Body of pancreas (tissue), 4 donors: ENCODE data around the gene FHOD3. TPM values are rescaled to one million over a fixed set of nuclear protein-coding genes. Genes with fewer than 3 reads are reported as not detected.
A peak's percentile ranks its signal among the peaks of the same experiment; 100 is the strongest.

Experiments
- ATAC-seq: fragments of 150-250 bp; one replicate; pipeline ENCODE4 v1.9.1; 2016
- DNase-seq, 4 donors: peaks; one replicate each; pipeline ENCODE4 v3.0.0-alpha.2; 2019
- H3K27ac ChIP-seq, 4 donors: fragments of 200-600 bp; sonication (generic); 1 replicate in 3 of 4; 2 replicates in 1 of 4; pipeline versions ENCODE4 v1.5.1 to v1.6.1; 2016 to 2019; ENCODE audit warnings: mild to moderate bottlenecking in 1 of 4, mixed read lengths in 1 of 4, moderate library complexity in 1 of 4
- H3K27me3 ChIP-seq, 2 donors: fragments of 200-600 bp; sonication (generic); one replicate each; pipeline ENCODE4 v1.6.0; 2016; ENCODE audit warnings: mild to moderate bottlenecking in 1 of 2
- H3K36me3 ChIP-seq, 2 donors: fragments of 200-600 bp; sonication (generic); replicated peaks in 1 of 2; 2 replicates each; pipeline ENCODE4 v1.5.1; 2016; ENCODE audit warnings: low read depth in 2 of 2; ENCODE audit not compliant: insufficient read depth in 1 of 2
- H3K4me1 ChIP-seq: fragments of 200-600 bp; sonication (generic); one replicate; pipeline ENCODE4 v1.6.0; 2016
- H3K4me3 ChIP-seq, 2 donors: fragments of 200-600 bp; sonication (generic); 1 replicate in 1 of 2; 2 replicates in 1 of 2; pipeline ENCODE4 v1.5.1; 2016 to 2019
- H3K9me3 ChIP-seq, 3 donors: fragments of 200-600 bp; sonication (generic); 1 replicate in 2 of 3; 2 replicates in 1 of 3; pipeline ENCODE4 v1.5.1; 2016
- CTCF ChIP-seq, 7 experiments: fragments of 450-650 bp in 4 of 7; fragments of 200-600 bp in 3 of 7; sonication (generic) in 3 of 7; IDR thresholded peaks; one replicate each; pipeline ENCODE4 v1.5.1; 2016 to 2019; ENCODE audit warnings: antibody characterized with exemption in 7 of 7
- POLR2A ChIP-seq, 3 donors: fragments of 450-650 bp; IDR thresholded peaks; one replicate each; pipeline ENCODE4 v1.6.1; 2016; ENCODE audit warnings: antibody characterized with exemption in 3 of 3, mild to moderate bottlenecking in 2 of 3
- WGBS, 2 donors: methylation state at CpG; one replicate each; pipeline ENCODE4 v1.1.5; 2017; 5-methylcytosine and 5-hydroxymethylcytosine counted together
- intact Hi-C: fragments of 100-400 bp; cut with DNase I; formaldehyde crosslinking; loops from one replicate; pipeline ENCODE4 v1.15.1; 2023
- total RNA-seq, 2 donors: library from RNA; depleted of rRNA; stranded (reverse); fragments of >200 nt; gene quantifications; one replicate each; pipeline ENCODE4 v1.1.0, GENCODE V29; 2016

The FHOD3 gene
- total RNA-seq, 2 donors from 2014 or later = 0.52 to 2.0 TPM

GRCh38 chr18:36817039-36817438 is 519.5 kb downstream of the FHOD3 start:
- intact Hi-C loops = no loop called here
- ATAC-seq = no peak

GRCh38 chr18:36818652-36819051 is 521.1 kb downstream of the FHOD3 start:
- no peaks in the 10 kb centered on the region for H3K27me3 ChIP-seq
- WGBS, 2 donors = 46 to 59% methylated on average over 3 of the region's 3 CpGs
- intact Hi-C loops = no loop called here
- H3K4me1 ChIP-seq = peaks cover 43% of the 10 kb centered on the region
- ATAC-seq (peak; percentile 78), DNase-seq (peak in 1 of 4 donors; percentile 16)
- peak overlapping the region in 3 of 4 donors; percentile 43 to 73 (median 70) for H3K27ac ChIP-seq
- no peak overlapping the region for H3K4me3 ChIP-seq
- H3K36me3 ChIP-seq = peaks cover 0 to 1% of the 10 kb centered on the region in 2 donors
- no peaks in the 10 kb centered on the region for H3K9me3 ChIP-seq
- TF ChIP-seq CTCF (IDR thresholded peaks at IDR 0.05) (no peak), POLR2A (IDR thresholded peaks at IDR 0.05) (no peak)

More at GRCh38 chr18:36817039-36817438, 519.5 kb downstream of the FHOD3 start:
- TF ChIP-seq POLR2A (IDR thresholded peaks at IDR 0.05) = no peak
- no peak for TF ChIP-seq CTCF (IDR thresholded peaks at IDR 0.05)
- no peak for DNase-seq
- Histone ChIP-seq H3K4me3 (no peak overlapping the region), H3K27me3 (no peaks in the 10 kb centered on the region), H3K27ac (no peak overlapping the region), H3K36me3 (peaks cover 0 to 1% of the 10 kb centered on the region in 2 donors), H3K9me3 (no peaks in the 10 kb centered on the region), H3K4me1 (peaks cover 43% of the 10 kb centered on the region)
- 91 to 92% methylated on average over 1 of the region's 1 CpG for WGBS, 2 donors

GRCh38 chr18:36819621-36820020 is 522.1 kb downstream of the FHOD3 start:
- peak overlapping the region in 3 of 4 donors; percentile 13 to 73 (median 70) for H3K27ac ChIP-seq
- H3K36me3 ChIP-seq = no peaks in the 10 kb centered on the region
- no peak for TF ChIP-seq POLR2A (IDR thresholded peaks at IDR 0.05)
- TF ChIP-seq CTCF (IDR thresholded peaks at IDR 0.05) = no peak
- intact Hi-C loops = no loop called here
- H3K4me3 ChIP-seq = no peak overlapping the region
- DNase-seq (no peak), ATAC-seq (no peak)
- peaks cover 43% of the 10 kb centered on the region for H3K4me1 ChIP-seq
- no peaks in the 10 kb centered on the region for H3K9me3 ChIP-seq
- no peaks in the 10 kb centered on the region for H3K27me3 ChIP-seq

GRCh38 chr18:36821681-36822080 is 524.2 kb downstream of the FHOD3 start:
- no peak for ATAC-seq
- intact Hi-C loops = no loop called here
- DNase-seq = no peak
- Histone ChIP-seq H3K4me3 (no peak overlapping the region), H3K9me3 (no peaks in the 10 kb centered on the region), H3K27me3 (no peaks in the 10 kb centered on the region), H3K4me1 (peaks cover 34% of the 10 kb centered on the region), H3K27ac (no peak overlapping the region), H3K36me3 (no peaks in the 10 kb centered on the region)
- TF ChIP-seq POLR2A (IDR thresholded peaks at IDR 0.05) (no peak), CTCF (IDR thresholded peaks at IDR 0.05) (no peak)
- WGBS, 2 donors = 97 to 99% methylated on average over 4 of the region's 4 CpGs

GRCh38 chr18:36825526-36825925 is 528.0 kb downstream of the FHOD3 start:
- intact Hi-C loops = no loop called here
- no peak overlapping the region for H3K27ac ChIP-seq
- DNase-seq (no peak), ATAC-seq (no peak)
- no peaks in the 10 kb centered on the region for H3K9me3 ChIP-seq
- peaks cover 24% of the 10 kb centered on the region for H3K4me1 ChIP-seq
- no peak for TF ChIP-seq POLR2A (IDR thresholded peaks at IDR 0.05)
- no peak for TF ChIP-seq CTCF (IDR thresholded peaks at IDR 0.05)
- no peaks in the 10 kb centered on the region for H3K36me3 ChIP-seq
- no peak overlapping the region for H3K4me3 ChIP-seq
- no peaks in the 10 kb centered on the region for H3K27me3 ChIP-seq
